ENCODE data around the gene C1orf232.

The C1orf232 gene

GRCh38 chr1:26168410-26169197, at the start of gene C1orf232:
Gene C1orf232, minus strand, starts transcription at chr1:26168963. Its CDS starts 464 bp downstream, at chr1:26168499.
- no peak for DNase-seq

DNA sequence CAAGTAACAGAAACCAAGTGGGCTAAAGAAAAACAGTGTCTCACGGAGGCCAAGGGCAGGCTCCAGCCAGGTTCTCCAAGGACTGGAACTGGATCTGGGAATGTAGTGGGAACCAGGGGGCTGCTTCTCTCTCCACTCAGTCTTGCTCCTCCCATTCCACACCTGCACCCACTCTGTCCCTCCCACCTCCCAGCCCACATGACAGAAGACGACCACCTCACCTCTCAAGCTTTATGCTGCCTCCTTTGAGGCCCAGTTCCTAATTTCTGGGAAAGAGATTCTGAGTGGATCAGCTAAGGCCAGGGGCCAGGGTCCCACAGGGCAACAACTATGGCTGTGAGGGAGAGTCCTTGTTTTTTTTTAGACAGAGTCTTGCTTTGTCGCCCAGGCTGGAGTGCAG, 46.5 kb upstream of the C1orf232 start:
- DNase-seq: no peak

- DNase-seq: no peak
Measured at GRCh38 chr1:26213335-26213905, 44.7 kb upstream of the C1orf232 start.

GRCh38 chr1:26212726-26213125, 44.0 kb upstream of the C1orf232 start:
- no peak for DNase-seq

- DNase-seq: no peak
Measured at GRCh38 chr1:26210147-26210870, 41.5 kb upstream of the C1orf232 start.

DNA sequence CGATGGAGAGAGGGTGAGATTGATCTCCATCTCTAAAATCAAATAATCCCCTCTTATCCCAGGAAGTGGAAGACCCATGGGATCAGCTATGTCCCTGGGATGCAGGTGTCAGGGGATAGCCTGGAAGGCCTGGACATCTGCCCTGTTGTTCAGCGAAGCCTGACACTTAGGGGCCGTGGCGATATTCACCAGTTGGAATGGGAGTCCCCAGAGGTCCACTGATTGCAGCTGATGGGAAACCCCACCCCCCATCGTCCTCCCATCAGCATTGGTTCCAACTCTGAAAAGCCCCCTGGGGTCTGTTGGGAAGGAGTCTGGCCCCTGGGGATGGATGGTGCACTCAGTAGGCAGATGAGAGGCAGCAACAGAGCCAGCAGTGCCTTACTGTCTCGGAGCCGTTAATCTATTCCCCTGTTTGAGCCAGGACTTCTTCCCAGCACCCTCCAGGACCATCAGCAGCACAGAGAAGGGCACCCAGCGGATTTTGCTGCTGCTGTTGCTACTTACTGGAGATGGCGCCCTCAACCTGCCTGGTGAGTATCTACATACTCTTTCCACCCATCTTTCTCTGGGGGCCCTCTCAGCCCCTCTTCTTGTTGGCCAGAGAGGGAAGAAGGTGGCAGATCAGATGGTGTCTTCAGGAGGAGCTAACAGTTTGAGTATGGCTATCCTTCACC, 35.0 kb upstream of the C1orf232 start:
- DNase-seq: no peak

DNA sequence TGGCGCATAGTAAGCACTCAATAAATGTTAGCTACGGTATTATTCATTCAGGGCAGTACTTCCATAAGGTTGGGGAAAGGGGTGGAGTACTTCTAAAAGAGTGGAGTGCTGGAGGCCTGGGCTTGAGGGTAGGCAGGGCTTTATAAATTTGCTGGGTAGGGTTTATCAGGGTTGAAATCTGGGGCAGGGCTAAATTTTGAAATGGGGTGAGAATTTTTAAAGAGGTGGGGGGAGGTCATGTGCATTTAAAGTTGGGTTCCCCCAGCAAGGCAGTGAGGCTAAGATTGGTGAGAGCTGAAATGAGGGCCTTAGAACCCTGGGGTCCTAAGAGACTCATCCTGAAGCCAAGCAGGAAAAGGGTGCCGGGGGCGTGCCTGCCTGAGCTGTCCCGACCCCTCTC, 31.6 kb upstream of the C1orf232 start:
- DNase-seq: no peak

DNA sequence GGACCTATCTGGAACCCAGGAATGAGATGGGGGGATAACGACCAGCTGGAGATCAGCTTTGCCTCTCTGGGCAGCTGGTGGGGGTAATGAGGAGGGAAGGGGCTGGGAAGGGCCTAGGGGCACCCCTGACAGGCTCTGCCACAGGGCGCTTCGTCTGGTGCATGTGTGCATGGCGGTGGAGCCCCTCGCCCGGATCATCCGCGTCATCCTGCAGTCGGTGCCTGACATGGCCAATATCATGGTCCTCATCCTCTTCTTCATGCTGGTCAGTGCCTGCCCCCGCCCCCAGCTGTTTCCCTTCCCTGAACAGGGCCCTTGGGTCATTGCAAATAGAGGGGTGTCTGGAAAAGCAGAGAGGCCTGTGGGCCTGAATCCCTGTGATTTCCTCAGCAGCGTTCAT, 29.1 kb upstream of the C1orf232 start:
- DNase-seq: no peak

DNA sequence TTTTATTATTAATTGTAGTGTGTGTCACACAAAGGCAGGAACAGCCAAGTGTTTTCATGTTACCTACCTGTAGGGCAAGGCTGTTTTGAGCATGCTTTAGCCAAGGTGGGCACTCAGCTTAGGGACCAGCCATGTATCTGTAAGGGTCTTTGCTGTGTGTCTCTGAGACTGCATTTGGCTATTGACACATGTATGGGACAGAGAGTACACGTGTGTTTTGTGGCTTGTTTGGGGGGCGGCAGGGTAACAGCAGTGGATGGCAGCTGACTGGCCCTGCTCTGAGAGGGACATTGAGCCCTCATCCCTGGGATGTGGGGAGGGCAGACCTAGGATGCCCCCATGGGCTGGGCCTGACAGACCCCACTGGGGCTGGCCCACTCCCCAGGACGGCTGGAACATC, 28.5 kb upstream of the C1orf232 start:
- no peak for DNase-seq

- DNase-seq: no peak
Measured at GRCh38 chr1:26195805-26196204, 27.0 kb upstream of the C1orf232 start.

- DNase-seq: no peak
Measured at GRCh38 chr1:26191739-26192138, 23.0 kb upstream of the C1orf232 start.

DNA sequence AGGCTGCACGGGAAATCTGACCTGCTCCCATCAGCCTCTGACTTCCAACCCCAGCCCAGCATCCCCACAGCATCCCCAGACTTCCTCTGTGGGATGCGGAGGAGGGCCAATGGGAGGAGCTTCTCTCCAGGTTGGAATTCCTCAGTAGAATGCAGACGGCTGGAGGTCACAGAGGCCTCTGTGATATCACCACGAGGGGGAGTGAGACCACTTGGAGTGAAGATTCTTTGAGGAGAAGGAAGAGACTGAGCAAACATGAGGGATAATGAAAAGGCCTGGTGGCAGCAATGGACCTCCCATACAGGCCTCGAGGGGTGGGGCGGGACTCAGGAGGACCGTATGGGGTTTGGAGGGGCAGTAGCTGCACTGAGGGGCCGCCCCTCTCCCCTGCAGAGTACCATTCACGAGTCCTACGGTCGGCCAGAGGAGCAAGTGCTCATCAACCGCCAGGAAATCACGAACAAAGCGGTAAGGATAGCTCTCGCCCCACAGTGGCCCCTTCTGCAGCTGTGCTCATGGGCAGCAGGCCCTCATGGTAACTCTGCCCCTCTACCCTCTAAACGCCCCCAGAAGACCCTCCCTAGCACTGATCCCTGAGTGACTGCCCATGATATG, 21.7 kb upstream of the C1orf232 start, which contains the start of gene CATSPER4:
Gene CATSPER4 (plus strand): TSS at position 230 of the 615 bp plus-strand sequence. CDS start 26 bp downstream, at position 256.
- no peak for DNase-seq

GRCh38 chr1:26189751-26190275, 21.1 kb upstream of the C1orf232 start:
- DNase-seq: no peak

DNA sequence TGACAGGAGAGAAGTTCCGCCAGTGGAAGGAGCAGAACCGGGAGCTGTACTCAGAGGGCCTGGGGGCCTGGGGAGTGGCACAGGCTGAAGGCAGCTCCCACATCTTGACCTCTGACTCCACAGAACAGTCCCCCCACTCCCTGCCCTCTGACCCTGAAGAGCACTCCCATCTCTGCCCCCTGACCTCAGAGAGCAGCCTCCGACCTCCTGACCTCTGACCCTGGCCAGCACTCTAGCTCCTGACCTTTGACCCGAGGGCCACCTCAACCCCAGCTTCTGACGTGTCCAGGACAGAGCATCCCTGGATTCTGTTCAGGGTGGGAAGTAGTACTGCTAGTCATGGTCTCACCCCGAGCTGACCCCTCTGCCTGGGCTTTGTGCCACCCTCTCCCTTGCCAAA, 20.6 kb upstream of the C1orf232 start:
- no peak for DNase-seq

GRCh38 chr1:26188477-26188876, 19.7 kb upstream of the C1orf232 start:
- DNase-seq: no peak

DNA sequence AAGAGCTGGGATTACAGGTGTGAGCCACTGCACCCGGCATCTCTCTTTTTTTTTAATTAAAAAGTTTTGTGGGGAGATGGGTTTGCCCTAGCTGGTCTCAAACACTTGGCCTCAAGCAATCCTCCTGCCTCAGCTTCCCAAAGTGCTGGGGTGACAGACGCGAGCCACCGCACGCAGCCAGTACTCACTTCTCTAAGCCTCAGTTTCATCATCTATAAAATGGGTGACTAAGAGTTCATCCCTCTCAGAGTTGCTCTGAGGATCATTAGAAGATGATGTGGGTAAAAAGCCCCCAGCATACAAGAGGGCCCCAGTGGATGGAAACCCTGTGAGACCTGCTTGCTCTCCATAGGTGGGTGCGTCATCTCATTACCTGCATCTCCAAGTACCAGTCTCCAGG, 19.1 kb upstream of the C1orf232 start:
- no peak for DNase-seq

DNA sequence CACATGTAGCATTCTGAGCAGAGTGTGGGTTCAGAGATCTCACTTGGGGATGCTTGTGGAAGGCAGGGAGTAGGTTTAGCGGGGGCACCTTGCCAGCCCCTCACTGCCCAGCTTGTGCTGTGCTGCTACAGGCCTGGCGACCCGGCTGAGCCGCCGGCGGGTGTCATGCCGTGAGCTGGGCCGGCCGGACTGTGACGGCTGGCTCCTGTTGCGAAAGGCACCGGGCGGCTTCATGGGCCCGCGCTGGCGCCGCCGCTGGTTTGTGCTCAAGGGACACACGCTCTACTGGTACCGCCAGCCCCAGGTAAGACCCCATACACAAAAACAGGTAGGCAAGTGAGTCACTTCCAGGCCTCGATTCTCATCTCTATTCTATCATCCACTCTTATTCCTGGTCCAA, 16.1 kb upstream of the C1orf232 start:
- no peak for DNase-seq

DNA sequence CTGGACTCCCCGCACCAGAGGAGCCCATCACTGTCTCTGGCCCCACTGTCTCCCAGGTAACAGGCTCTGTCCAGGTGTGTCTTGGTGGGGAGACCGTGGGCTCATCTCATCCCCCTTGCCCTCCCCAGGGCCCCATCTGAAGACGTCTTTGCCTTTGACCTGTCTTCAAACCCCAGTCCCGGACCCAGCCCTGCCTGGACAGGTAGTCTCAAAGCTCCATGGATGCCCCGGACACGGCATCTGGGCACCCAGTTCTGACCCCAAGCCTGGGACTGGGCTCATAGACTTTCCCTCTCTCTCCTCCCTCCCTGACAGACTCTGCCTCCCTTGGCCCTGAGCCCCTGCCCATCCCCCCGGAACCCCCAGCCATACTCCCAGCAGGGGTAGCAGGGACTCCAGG, 15.3 kb upstream of the C1orf232 start:
- no peak for DNase-seq

GRCh38 chr1:26182383-26182696, 13.6 kb upstream of the C1orf232 start:
- DNase-seq: no peak

GRCh38 chr1:26181586-26182382, 13.0 kb upstream of the C1orf232 start:
- no peak for DNase-seq

DNA sequence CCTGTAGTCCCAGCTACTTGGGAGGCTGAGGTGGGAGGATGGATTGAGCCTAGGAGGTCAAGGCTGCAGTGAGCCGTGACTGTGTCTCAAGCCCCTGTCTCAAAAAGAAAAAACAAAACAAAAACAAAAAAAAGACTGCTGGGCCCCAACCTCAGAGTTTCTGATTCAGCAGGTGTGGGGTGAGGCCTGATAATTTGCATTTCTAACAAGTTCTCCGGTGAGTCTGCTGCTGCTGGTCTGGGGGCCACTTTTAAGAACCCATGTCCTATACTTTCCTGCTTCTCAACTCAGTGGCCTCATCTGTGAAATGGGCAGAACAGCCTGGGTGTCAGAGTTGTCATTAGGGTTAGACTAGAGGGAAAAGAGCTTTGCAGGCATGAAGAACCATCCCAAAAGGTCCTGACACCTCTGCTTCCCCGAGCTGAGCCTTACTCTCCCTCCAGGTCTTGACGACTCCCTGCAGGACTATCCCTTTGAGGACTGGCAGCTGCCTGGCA, 11.3 kb upstream of the C1orf232 start:
- no peak for DNase-seq

DNA sequence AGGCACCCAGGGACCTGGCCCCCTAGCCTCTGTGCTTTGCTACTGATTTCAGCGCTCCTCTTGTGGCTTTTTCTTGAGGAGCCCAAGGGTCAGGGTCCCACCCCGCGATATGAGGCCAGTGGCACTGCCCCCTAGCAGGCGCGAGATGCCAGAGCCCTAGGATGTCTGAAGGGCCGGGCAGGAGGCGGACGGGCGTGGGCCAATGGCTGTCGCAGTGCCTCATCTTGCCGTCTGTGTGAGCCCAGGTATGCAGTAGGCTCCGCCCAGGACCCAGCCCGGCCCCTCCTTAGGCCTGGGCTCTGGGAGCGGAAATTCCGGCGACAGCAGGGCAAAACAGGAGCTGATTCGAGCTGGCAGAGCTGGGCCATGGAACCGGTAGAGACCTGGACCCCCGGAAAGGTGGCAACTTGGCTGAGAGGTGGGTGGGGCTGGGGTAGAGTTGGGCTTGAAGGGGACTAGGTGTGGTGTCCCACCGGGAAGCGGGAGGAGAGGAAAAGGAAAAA, 8.5 kb upstream of the C1orf232 start, which contains the start of gene CNKSR1:
Gene CNKSR1 (plus strand): TSS at position 310 of the 503 bp plus-strand sequence. CDS start 57 bp downstream, at position 367.
- no peak for DNase-seq

All from NCI-H2227 treated with DMSO at 0.1 percent for 48 hours (cell line).